ENCODE measurements around the gene JPH4.

DNA sequence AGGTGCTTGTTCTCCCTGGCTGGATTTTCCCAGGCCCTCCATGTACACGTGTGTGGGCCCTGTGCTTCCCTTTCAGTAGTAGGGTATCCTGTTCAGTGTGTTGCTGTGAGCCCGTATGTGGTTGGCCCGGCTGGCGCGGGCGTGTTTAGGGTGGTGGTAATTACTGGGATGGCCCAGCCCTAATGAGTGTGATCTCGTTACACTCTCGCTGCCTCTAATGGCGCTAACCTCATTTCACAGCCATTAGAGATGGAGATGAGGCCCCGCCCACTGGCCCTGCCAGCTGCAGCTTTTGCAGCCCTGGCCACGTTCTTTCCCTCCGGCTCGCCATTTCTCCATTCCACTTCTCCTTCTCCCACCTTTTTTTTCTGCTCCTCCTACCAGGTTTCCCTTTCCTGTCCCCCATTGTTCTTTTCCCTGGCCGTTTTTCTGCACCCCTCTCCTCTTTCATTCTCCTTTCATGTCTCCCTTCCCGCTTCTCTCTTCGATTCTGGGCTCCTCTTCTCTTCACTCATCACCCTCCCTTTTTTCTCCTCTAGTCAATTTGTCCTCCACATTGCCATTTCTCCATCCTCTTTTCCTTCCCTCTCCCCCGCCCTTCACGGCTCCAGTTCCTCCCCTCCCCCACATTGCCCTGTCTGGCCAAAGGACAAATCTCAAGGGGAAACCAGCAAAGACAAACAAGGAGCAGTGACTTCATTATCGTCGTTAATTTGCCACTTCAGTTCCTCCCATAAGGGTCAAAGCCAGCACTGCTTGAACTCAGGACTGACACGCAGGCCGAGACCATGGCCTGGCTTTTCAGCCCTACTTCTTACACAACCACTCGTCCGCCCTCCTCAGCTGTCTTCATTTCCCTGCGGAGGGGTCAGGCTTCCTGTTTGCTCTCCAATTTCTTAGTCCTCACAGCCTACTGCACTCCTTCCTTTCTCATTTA, 33.8 kb downstream of the JPH4 start:
- TF ChIP-seq POLR2A (IDR thresholded peaks at IDR 0.05; ENCODE audit: control extremely low read depth in 1 of 2, low read depth in 2 of 2, low read length in 2 of 2) (peak in 1 of 2 experiments; percentile 66; a peak in 1 of 3 replicates), MAFK (IDR thresholded peaks at IDR 0.05; ENCODE audit: low read depth, low read length) (no peak), SIN3A (conservative IDR thresholded peaks at IDR 0.05 in 1 of 2, IDR thresholded peaks at IDR 0.05 in 1 of 2; ENCODE audit: low read depth in 1 of 2, low read length in 2 of 2) (0 out of 4 replicates have a peak, but pooled peaks of 1 of the 2 experiments have one; percentile 33), POLR2AphosphoS5 (IDR thresholded peaks at IDR 0.05; ENCODE audit: low read depth, low read length) (peak; percentile 53; the same call in 1 of the 2 replicates), RAD21 (IDR thresholded peaks at IDR 0.05 in 1 of 2, conservative IDR thresholded peaks at IDR 0.05 in 1 of 2; ENCODE audit: low read depth in 2 of 2, low read length in 2 of 2) (no peak), CBX5 (IDR thresholded peaks at IDR 0.05; ENCODE audit: low read depth, low read length) (no peak), EP300 (IDR thresholded peaks at IDR 0.05; ENCODE audit: borderline replicate concordance in 1 of 2, low read depth in 2 of 2, low read length in 2 of 2) (no peak), RFX5 (IDR thresholded peaks at IDR 0.05; ENCODE audit: borderline replicate concordance, low read depth, low read length) (no peak), EZH2 (IDR thresholded peaks at IDR 0.05; ENCODE audit: low read depth, low read length, severe bottlenecking) (no peak), BCL11A (IDR thresholded peaks at IDR 0.05; ENCODE audit: low read depth in 2 of 2, low read length in 2 of 2) (no peak), CEBPB (IDR thresholded peaks at IDR 0.05; ENCODE audit: low read depth, low read length) (0 out of 2 replicates have a peak, but pooled peaks have one; percentile 28)
- TF ChIP-seq, protein P1, sequence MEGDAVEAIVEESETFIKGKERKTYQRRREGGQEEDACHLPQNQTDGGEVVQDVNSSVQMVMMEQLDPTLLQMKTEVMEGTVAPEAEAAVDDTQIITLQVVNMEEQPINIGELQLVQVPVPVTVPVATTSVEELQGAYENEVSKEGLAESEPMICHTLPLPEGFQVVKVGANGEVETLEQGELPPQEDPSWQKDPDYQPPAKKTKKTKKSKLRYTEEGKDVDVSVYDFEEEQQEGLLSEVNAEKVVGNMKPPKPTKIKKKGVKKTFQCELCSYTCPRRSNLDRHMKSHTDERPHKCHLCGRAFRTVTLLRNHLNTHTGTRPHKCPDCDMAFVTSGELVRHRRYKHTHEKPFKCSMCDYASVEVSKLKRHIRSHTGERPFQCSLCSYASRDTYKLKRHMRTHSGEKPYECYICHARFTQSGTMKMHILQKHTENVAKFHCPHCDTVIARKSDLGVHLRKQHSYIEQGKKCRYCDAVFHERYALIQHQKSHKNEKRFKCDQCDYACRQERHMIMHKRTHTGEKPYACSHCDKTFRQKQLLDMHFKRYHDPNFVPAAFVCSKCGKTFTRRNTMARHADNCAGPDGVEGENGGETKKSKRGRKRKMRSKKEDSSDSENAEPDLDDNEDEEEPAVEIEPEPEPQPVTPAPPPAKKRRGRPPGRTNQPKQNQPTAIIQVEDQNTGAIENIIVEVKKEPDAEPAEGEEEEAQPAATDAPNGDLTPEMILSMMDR (IDR thresholded peaks at IDR 0.05; ENCODE audit: control extremely low read depth in 1 of 3, insufficient read depth in 1 of 3, low read depth in 1 of 3, low read length in 3 of 3): no peak

All from H1 (cell line).